GM19438 (cell line): Measurements from ENCODE around the gene GSTM2.

Experiments
- ATAC-seq: cut with Tn5 transposase; IDR thresholded peaks from one replicate; pipeline ENCODE4 v1.9.1; 2021; ENCODE audit warnings: low read depth; ENCODE audit not compliant: unreplicated experiment

The GSTM2 gene

GRCh38 chr1:109667452-109668122, at the start of gene GSTM2:
GSTM2 (plus strand) TSS chr1:109668057; CDS start chr1:109668116, 59 bp downstream.
- ATAC-seq: peak; percentile 98

GRCh38 chr1:109618661-109619575, 48.9 kb upstream of the GSTM2 start:
- ATAC-seq: peak; percentile 3

GRCh38 chr1:109619576-109620400, 48.1 kb upstream of the GSTM2 start, which contains the start of the genes AMPD2 and GNAT2:
AMPD2 (plus strand) TSS chr1:109619837; CDS start chr1:109621176, 1,339 bp downstream.
GNAT2 (minus strand) TSS chr1:109619616; CDS start chr1:109612870, 6,746 bp downstream.
- peak; percentile 45 for ATAC-seq

- ATAC-seq: peak; percentile 2
Observed at GRCh38 chr1:109620401-109620791, 47.5 kb upstream of the GSTM2 start.

GRCh38 chr1:109620841-109621286, 47.0 kb upstream of the GSTM2 start:
- peak; percentile 65 for ATAC-seq

- no peak for ATAC-seq
Observed at GRCh38 chr1:109621379-109622136, 46.3 kb upstream of the GSTM2 start.

GRCh38 chr1:109622137-109622892, 45.5 kb upstream of the GSTM2 start:
- no peak for ATAC-seq

- ATAC-seq: no peak
Observed at GRCh38 chr1:109622895-109623294, 45.0 kb upstream of the GSTM2 start.

- no peak for ATAC-seq
Observed at GRCh38 chr1:109623601-109624161, 44.2 kb upstream of the GSTM2 start.

GRCh38 chr1:109624201-109625010, 43.5 kb upstream of the GSTM2 start:
- ATAC-seq: no peak

GRCh38 chr1:109625176-109625575, 42.7 kb upstream of the GSTM2 start:
- ATAC-seq: no peak

GRCh38 chr1:109625601-109626560, 42.0 kb upstream of the GSTM2 start:
- no peak for ATAC-seq

- ATAC-seq: no peak
Observed at GRCh38 chr1:109626682-109627408, 41.0 kb upstream of the GSTM2 start.

- ATAC-seq: no peak
Observed at GRCh38 chr1:109627692-109628399, 40.0 kb upstream of the GSTM2 start.

GRCh38 chr1:109628540-109629321, 39.1 kb upstream of the GSTM2 start:
- ATAC-seq: no peak
